Caco-2 (cell line): Measurements from ENCODE around the gene ARMH3. TPM values are rescaled to one million over a fixed set of nuclear protein-coding genes. Genes with fewer than 3 reads are reported as not detected.

Source experiments
- BruUV-seq: library from RNA; stranded (reverse); fragments of 400-500 nt; replicated peaks from 2 replicates; lab custom pipeline; 2021; lab: Mats Ljungman, UMichigan
- CTCF ChIA-PET: fragments of 300-600 bp; sonication (Branson Sonifier 250); formaldehyde crosslinking; loops from one replicate; lab custom pipeline; 2022; ENCODE audit warnings: antibody characterized with exemption; lab: Charles Lee
- POLR2A ChIA-PET: fragments of 300-600 bp; sonication (Branson Sonifier 250); formaldehyde crosslinking; loops from one replicate; lab custom pipeline; 2022; ENCODE audit warnings: antibody characterized with exemption; lab: Charles Lee
- DNase-seq, 2 experiments: peaks; one replicate each; pipeline versions ENCODE4 v3.0.0 to v3.0.0-alpha.2; 2020 to 2022
- H3K27me3 ChIP-seq: replicated peaks from 2 replicates; pipeline ENCODE4 v1.6.0; 2011; ENCODE audit warnings: low read length; ENCODE audit not compliant: control insufficient read depth, insufficient read depth
- H3K36me3 ChIP-seq: 2 replicates; pipeline ENCODE4 v1.5.1; 2011; ENCODE audit warnings: low read length; ENCODE audit not compliant: control insufficient read depth, insufficient read depth
- H3K4me1 ChIP-seq: fragments of 250-450 bp; sonication (Bioruptor Pico); 2 replicates; pipeline ENCODE4 v1.5.1; 2020; ENCODE audit warnings: mild to moderate bottlenecking
- H3K4me3 ChIP-seq: 2 replicates; pipeline ENCODE4 v1.5.1; 2011; ENCODE audit warnings: low read depth, mild to moderate bottlenecking, control low read depth, low read length
- H3K9me3 ChIP-seq: fragments of 250-450 bp; sonication (Bioruptor Pico); 2 replicates; pipeline ENCODE4 v1.5.1; 2020; ENCODE audit warnings: mild to moderate bottlenecking, moderate library complexity
- H3K27ac Mint-ChIP-seq: one replicate; pipeline ENCODE4 v1.8.0; 2022; ENCODE audit warnings: mixed read lengths; ENCODE audit not compliant: unreplicated experiment
- H3K27me3 Mint-ChIP-seq: one replicate; pipeline ENCODE4 v1.8.0; 2022; ENCODE audit warnings: mixed read lengths; ENCODE audit not compliant: insufficient read depth, unreplicated experiment
- H3K36me3 Mint-ChIP-seq: one replicate; pipeline ENCODE4 v1.8.0; 2022; ENCODE audit warnings: mild to moderate bottlenecking, mixed read lengths; ENCODE audit not compliant: insufficient read depth, unreplicated experiment
- H3K4me1 Mint-ChIP-seq: one replicate; pipeline ENCODE4 v1.8.0; 2022; ENCODE audit warnings: low read depth, mixed read lengths; ENCODE audit not compliant: unreplicated experiment
- H3K4me3 Mint-ChIP-seq: one replicate; pipeline ENCODE4 v1.8.0; 2022; ENCODE audit warnings: mild to moderate bottlenecking, moderate library complexity, mixed read lengths; ENCODE audit not compliant: unreplicated experiment
- H3K9me3 Mint-ChIP-seq: one replicate; pipeline ENCODE4 v1.8.0; 2022; ENCODE audit warnings: mixed read lengths; ENCODE audit not compliant: unreplicated experiment
- intact Hi-C: fragments of 100-400 bp; cut with micrococcal nuclease; formaldehyde crosslinking; loops from one replicate; pipeline ENCODE4 v1.10.0; 2022; ENCODE audit not compliant: unreplicated experiment
- total RNA-seq: library from RNA; stranded (reverse); gene quantifications from 2 replicates; pipeline ENCODE4 v1.2.3, GENCODE V29; 2022
- TF ChIP-seq, protein P1 (sequence below), 2 experiments: fragments of 200-600 bp in 1 of 2; IDR thresholded peaks; 1 replicate in 1 of 2; 2 replicates in 1 of 2; pipeline versions ENCODE4 v1.5.1 to v1.8.0; 2011 to 2022; ENCODE audit warnings: antibody characterized with exemption in 1 of 2, control low read depth in 1 of 2, inconsistent platforms in 1 of 2, low read depth in 1 of 2, low read length in 1 of 2, mild to moderate bottlenecking in 1 of 2, moderate library complexity in 1 of 2; ENCODE audit not compliant: insufficient read depth in 1 of 2, severe bottlenecking in 1 of 2, unreplicated experiment in 1 of 2

The ARMH3 gene
- total RNA-seq, 1 experiment from 2014 or later, result 17.4 TPM

DNA sequence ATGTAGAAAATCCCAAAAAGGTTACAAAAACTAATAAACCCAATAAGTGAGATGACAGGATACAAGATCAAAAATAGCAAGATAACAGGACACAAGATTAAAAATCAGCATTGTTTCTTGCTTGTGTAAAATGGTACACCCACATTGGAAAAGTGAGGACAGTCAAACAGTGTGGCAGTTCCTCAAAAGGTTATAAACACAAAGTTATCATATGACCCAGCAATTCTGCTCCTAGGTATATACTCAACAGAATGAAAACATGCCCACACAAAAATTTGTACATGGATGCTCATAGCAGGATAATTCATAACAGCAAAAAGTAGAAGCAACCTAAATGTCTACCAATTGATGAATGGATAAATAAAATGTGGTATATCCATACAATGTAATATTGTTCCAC is 105.8 kb downstream of the ARMH3 start:
- intact Hi-C loops, result no loop called here
- ChIA-PET CTCF (no interaction called here), POLR2A (no interaction called here)
- Histone ChIP-seq H3K4me1 (no peaks in the 10 kb centered on the region), H3K27me3 (no peaks in the 10 kb centered on the region), H3K4me3 (no peak overlapping the region), H3K9me3 (no peaks in the 10 kb centered on the region), H3K36me3 (no peaks in the 10 kb centered on the region; the same call in 1 of the 2 replicates)
- no peaks in the 10 kb centered on the region for H3K27me3 Mint-ChIP-seq
- no TSS peak for BruUV-seq
- DNase-seq, result no peak
- TF ChIP-seq, protein P1, sequence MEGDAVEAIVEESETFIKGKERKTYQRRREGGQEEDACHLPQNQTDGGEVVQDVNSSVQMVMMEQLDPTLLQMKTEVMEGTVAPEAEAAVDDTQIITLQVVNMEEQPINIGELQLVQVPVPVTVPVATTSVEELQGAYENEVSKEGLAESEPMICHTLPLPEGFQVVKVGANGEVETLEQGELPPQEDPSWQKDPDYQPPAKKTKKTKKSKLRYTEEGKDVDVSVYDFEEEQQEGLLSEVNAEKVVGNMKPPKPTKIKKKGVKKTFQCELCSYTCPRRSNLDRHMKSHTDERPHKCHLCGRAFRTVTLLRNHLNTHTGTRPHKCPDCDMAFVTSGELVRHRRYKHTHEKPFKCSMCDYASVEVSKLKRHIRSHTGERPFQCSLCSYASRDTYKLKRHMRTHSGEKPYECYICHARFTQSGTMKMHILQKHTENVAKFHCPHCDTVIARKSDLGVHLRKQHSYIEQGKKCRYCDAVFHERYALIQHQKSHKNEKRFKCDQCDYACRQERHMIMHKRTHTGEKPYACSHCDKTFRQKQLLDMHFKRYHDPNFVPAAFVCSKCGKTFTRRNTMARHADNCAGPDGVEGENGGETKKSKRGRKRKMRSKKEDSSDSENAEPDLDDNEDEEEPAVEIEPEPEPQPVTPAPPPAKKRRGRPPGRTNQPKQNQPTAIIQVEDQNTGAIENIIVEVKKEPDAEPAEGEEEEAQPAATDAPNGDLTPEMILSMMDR (IDR thresholded peaks at IDR 0.05; ENCODE audit: insufficient read depth in 1 of 2, low read depth in 1 of 2, low read length in 1 of 2, severe bottlenecking in 1 of 2, unreplicated experiment in 1 of 2), result no peak
- H3K9me3 Mint-ChIP-seq, result peaks cover 9% of the 10 kb centered on the region
- H3K4me1 Mint-ChIP-seq, result no peaks in the 10 kb centered on the region
- peaks cover 39% of the 10 kb centered on the region for H3K36me3 Mint-ChIP-seq
- H3K4me3 Mint-ChIP-seq, result no peak overlapping the region
- H3K27ac Mint-ChIP-seq, result no peak overlapping the region

DNA sequence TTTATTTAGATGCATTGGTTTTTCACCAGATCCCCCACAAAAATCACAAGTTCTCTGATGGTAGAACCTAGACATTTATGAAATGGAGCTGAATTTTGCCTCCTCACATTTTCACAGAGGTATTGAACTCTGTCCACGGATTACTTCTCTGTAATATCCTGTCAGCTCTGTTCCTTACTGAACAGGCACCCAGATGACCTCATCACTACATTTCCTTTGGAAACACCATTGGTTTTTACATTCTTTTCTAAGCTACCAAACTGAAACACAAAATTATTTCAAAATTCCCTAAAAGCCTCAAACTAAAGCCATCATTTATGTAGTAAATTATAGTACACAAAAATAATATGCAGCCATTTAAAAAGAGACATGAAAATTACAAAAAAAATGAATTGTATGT is 114.1 kb downstream of the ARMH3 start:
- no TSS peak for BruUV-seq
- intact Hi-C loops, result no loop called here
- Histone ChIP-seq H3K4me3 (no peak overlapping the region), H3K4me1 (peaks cover 6% of the 10 kb centered on the region; the same call in 1 of the 2 replicates), H3K27me3 (no peaks in the 10 kb centered on the region), H3K36me3 (no peaks in the 10 kb centered on the region; the same call in 1 of the 2 replicates), H3K9me3 (no peaks in the 10 kb centered on the region)
- Mint-ChIP-seq H3K4me3 (no peak overlapping the region), H3K27me3 (no peaks in the 10 kb centered on the region), H3K36me3 (peaks cover 16% of the 10 kb centered on the region), H3K27ac (no peak overlapping the region), H3K4me1 (peaks cover 17% of the 10 kb centered on the region), H3K9me3 (no peaks in the 10 kb centered on the region)
- POLR2A ChIA-PET, result no interaction called here
- CTCF ChIA-PET, result interaction anchor here (0.6 to 1.2 kb wide), 3 partner anchors 52 to 171 kb away, joined by 3 to 8 read pairs (median 4); no protein-coding TSS in a partner anchor
- DNase-seq, result no peak
- TF ChIP-seq, protein P1 (IDR thresholded peaks at IDR 0.05; ENCODE audit: insufficient read depth in 1 of 2, low read depth in 1 of 2, low read length in 1 of 2, severe bottlenecking in 1 of 2, unreplicated experiment in 1 of 2), result no peak

DNA sequence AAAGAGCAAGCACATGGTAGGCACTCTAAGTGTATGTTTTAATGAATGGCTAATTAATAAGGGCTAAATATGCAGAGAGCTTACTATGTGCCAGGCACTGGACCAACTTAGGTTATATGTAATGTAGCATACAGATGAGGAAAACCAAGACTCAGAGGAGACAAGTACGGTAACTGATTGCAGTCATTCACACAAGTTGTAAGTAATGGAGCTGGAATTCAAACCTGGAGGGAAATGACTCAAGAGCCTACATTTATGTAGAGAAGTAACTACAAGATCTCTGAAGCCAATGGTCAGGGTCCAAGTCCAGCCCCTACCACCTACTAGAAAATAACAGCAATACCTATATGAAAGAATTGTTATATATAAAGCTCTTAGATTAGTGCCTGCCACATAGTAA is 115.1 kb downstream of the ARMH3 start:
- H3K36me3 Mint-ChIP-seq, result peaks cover 8% of the 10 kb centered on the region
- Histone ChIP-seq H3K4me3 (no peak overlapping the region), H3K27me3 (no peaks in the 10 kb centered on the region), H3K9me3 (no peaks in the 10 kb centered on the region), H3K4me1 (peaks cover 6% of the 10 kb centered on the region; the same call in 1 of the 2 replicates), H3K36me3 (no peaks in the 10 kb centered on the region; the same call in 1 of the 2 replicates)
- DNase-seq, result no peak
- TF ChIP-seq, protein P1 (IDR thresholded peaks at IDR 0.05; ENCODE audit: insufficient read depth in 1 of 2, low read depth in 1 of 2, low read length in 1 of 2, severe bottlenecking in 1 of 2, unreplicated experiment in 1 of 2), result no peak
- no peak overlapping the region for H3K4me3 Mint-ChIP-seq
- H3K4me1 Mint-ChIP-seq, result peaks cover 17% of the 10 kb centered on the region
- H3K27ac Mint-ChIP-seq, result no peak overlapping the region
- no peaks in the 10 kb centered on the region for H3K9me3 Mint-ChIP-seq
- ChIA-PET CTCF (interaction anchor here (1.2 kb wide), 1 partner anchor 126 kb away, joined by 4 read pairs; no protein-coding TSS in a partner anchor), POLR2A (no interaction called here)
- intact Hi-C loops, result no loop called here
- no TSS peak for BruUV-seq
- no peaks in the 10 kb centered on the region for H3K27me3 Mint-ChIP-seq
